OCI-LY7 (cell line): Measurements from ENCODE around the gene SCGB1D4. TPM values are rescaled to one million over a fixed set of nuclear protein-coding genes. Genes with fewer than 3 reads are reported as not detected.

Experiments used
- total RNA-seq, 2 experiments: library from RNA; depleted of rRNA in 1 of 2; stranded (reverse); fragments of >200 nt in 1 of 2; shearing (Covaris generic) in 1 of 2; gene quantifications; 2 replicates each; pipeline ENCODE4 v1.2.3, GENCODE V29; 2014 to 2022

SCGB1D4 gene
- total RNA-seq, 2 experiments from 2014 or later: not detected

Other genes starting within 250 kb of the SCGB1D4 start
- gene INCENP, start 175.1 kb downstream of the SCGB1D4 start, total RNA-seq (2014; rRNA removed; shearing (Covaris generic)): 89.1 and 103 TPM in 2 replicates
- gene INCENP, start 175.1 kb downstream of the SCGB1D4 start, total RNA-seq (2022): 183 and 212 TPM in 2 replicates
- not detected in 2 replicates for gene SCGB1D1, start 108.9 kb downstream of the SCGB1D4 start, total RNA-seq (2014; rRNA removed; shearing (Covaris generic))
- not detected in 2 replicates for gene SCGB1D1, start 108.9 kb downstream of the SCGB1D4 start, total RNA-seq (2022)
- gene SCGB2A1, start 90.4 kb downstream of the SCGB1D4 start, total RNA-seq (2014; rRNA removed; shearing (Covaris generic)): not detected in 2 replicates
- not detected in 2 replicates for gene SCGB2A1, start 90.4 kb downstream of the SCGB1D4 start, total RNA-seq (2022)
- gene SCGB1D2, start 56.8 kb downstream of the SCGB1D4 start, total RNA-seq (2014; rRNA removed; shearing (Covaris generic)): not detected in 2 replicates
- gene SCGB1D2, start 56.8 kb downstream of the SCGB1D4 start, total RNA-seq (2022): not detected in 2 replicates
- gene SCGB2A2, start 28.9 kb downstream of the SCGB1D4 start, total RNA-seq (2014; rRNA removed; shearing (Covaris generic)): not detected in 2 replicates
- not detected in 2 replicates for gene SCGB2A2, start 28.9 kb downstream of the SCGB1D4 start, total RNA-seq (2022)
- 9.2 and 15.9 TPM in 2 replicates for gene ASRGL1, start 38.4 kb upstream of the SCGB1D4 start, total RNA-seq (2014; rRNA removed; shearing (Covaris generic))
- gene ASRGL1, start 38.4 kb upstream of the SCGB1D4 start, total RNA-seq (2022): 7.9 and 10.2 TPM in 2 replicates
- not detected in 2 replicates for gene SCGB1A1, start 120.0 kb upstream of the SCGB1D4 start, total RNA-seq (2014; rRNA removed; shearing (Covaris generic))
- gene SCGB1A1, start 120.0 kb upstream of the SCGB1D4 start, total RNA-seq (2022): not detected in 2 replicates
- 0.08 and 0.28 TPM in 2 replicates for gene AHNAK, start 247.7 kb upstream of the SCGB1D4 start, total RNA-seq (2014; rRNA removed; shearing (Covaris generic))
- gene AHNAK, start 247.7 kb upstream of the SCGB1D4 start, total RNA-seq (2022): 0.21 and 0.30 TPM in 2 replicates